Common myeloid progenitor, CD34-positive (primary cell): ENCODE measurements around the gene CCDC152.
A peak's percentile ranks its signal among the peaks of the same experiment; 100 is the strongest.
"Not testable (repeated sequence)": the region's sequence is repeated elsewhere in the genome, so short reads cannot be mapped to it uniquely, and the experiment has no call there.

Source experiments
- CTCF ChIA-PET: fragments of 350-600 bp; sonication (Branson Sonifier 250); formaldehyde crosslinking; loops from one replicate; lab custom pipeline; 2021; ENCODE audit warnings: antibody characterized with exemption; lab: Charles Lee
- POLR2A ChIA-PET: fragments of 350-600 bp; sonication (Branson Sonifier 250); formaldehyde crosslinking; loops from one replicate; lab custom pipeline; 2021; ENCODE audit warnings: antibody characterized with exemption; lab: Charles Lee
- DNase-seq, 3 donors: peaks; one replicate each; pipeline versions ENCODE4 v3.0.0 to v3.0.0-alpha.2; 2013
- H3K27ac ChIP-seq, 2 experiments: 1 replicate in 1 of 2; 2 replicates in 1 of 2; pipeline ENCODE4 v1.7.0; 2013; ENCODE audit warnings: inconsistent platforms in 2 of 2, low read length in 2 of 2, mild to moderate bottlenecking in 2 of 2, low read depth in 1 of 2, moderate library complexity in 1 of 2; ENCODE audit not compliant: severe bottlenecking in 2 of 2, insufficient read depth in 1 of 2, poor library complexity in 1 of 2
- H3K27me3 ChIP-seq, 5 experiments: replicated peaks in 2 of 5; 1 replicate in 3 of 5; 2 replicates in 2 of 5; pipeline versions ENCODE4 v1.6.1 to v1.7.0; 2013; ENCODE audit warnings: low read length in 4 of 5, mild to moderate bottlenecking in 2 of 5, moderate library complexity in 2 of 5, inconsistent platforms in 1 of 5; ENCODE audit not compliant: insufficient read depth in 5 of 5, control insufficient read depth in 4 of 5
- H3K36me3 ChIP-seq, 4 experiments: 1 replicate in 2 of 4; 2 replicates in 2 of 4; pipeline versions ENCODE4 v1.6.1 to v1.7.0; 2013; ENCODE audit warnings: low read length in 3 of 4, control low read depth in 1 of 4, mild to moderate bottlenecking in 1 of 4; ENCODE audit not compliant: control insufficient read depth in 4 of 4, insufficient read depth in 4 of 4
- H3K4me1 ChIP-seq, 4 experiments: 1 replicate in 3 of 4; 2 replicates in 1 of 4; pipeline versions ENCODE4 v1.6.1 to v1.7.1; 2013; ENCODE audit warnings: low read length in 3 of 4, mild to moderate bottlenecking in 3 of 4, control low read depth in 1 of 4, inconsistent platforms in 1 of 4, moderate library complexity in 1 of 4; ENCODE audit not compliant: control insufficient read depth in 4 of 4, insufficient read depth in 4 of 4; ENCODE audit errors: control extremely low read depth in 1 of 4
- H3K4me3 ChIP-seq, 7 experiments: 1 replicate in 4 of 7; 2 replicates in 3 of 7; pipeline versions ENCODE4 v1.5.1 to v1.7.0; 2013; ENCODE audit warnings: mild to moderate bottlenecking in 7 of 7, low read length in 6 of 7, moderate library complexity in 6 of 7, inconsistent platforms in 2 of 7, low read depth in 2 of 7, control low read depth in 1 of 7; ENCODE audit not compliant: insufficient read depth in 4 of 7, control insufficient read depth in 1 of 7; ENCODE audit errors: extremely low read depth in 1 of 7
- H3K9me3 ChIP-seq, 5 experiments: 1 replicate in 4 of 5; 2 replicates in 1 of 5; pipeline versions ENCODE4 v1.6.1 to v1.7.1; 2013; ENCODE audit warnings: low read length in 4 of 5, mild to moderate bottlenecking in 2 of 5, inconsistent platforms in 1 of 5, low read depth in 1 of 5, moderate library complexity in 1 of 5; ENCODE audit not compliant: control insufficient read depth in 4 of 5, insufficient read depth in 2 of 5; ENCODE audit errors: control extremely low read depth in 1 of 5
- WGBS: methylation state at CpG from one replicate; pipeline ENCODE4 v1.1.5; 2013; ENCODE audit not compliant: insufficient coverage; 5-methylcytosine and 5-hydroxymethylcytosine counted together

The CCDC152 gene

GRCh38 chr5:42811591-42812446, 55.2 kb downstream of the CCDC152 start, which contains the start of gene SELENOP:
TSS of gene SELENOP (minus strand) at chr5:42811892. CDS start at chr5:42808353, 3,539 bp downstream.
- no peaks in the 10 kb centered on the region for H3K27me3 ChIP-seq
- ChIA-PET POLR2A (interaction anchor here (0.6 kb wide), 1 partner anchor 740 kb away, joined by 6 read pairs; no protein-coding TSS in a partner anchor), CTCF (interaction anchor here (1.3 kb wide), 1 partner anchor 11 kb away, joined by 3 read pairs; no protein-coding TSS in a partner anchor)
- H3K9me3 ChIP-seq: no peaks in the 10 kb centered on the region
- H3K4me1 ChIP-seq: peaks cover 0 to 30% (median 10%) of the 10 kb centered on the region in 4 experiments
- H3K36me3 ChIP-seq: peaks cover 0 to under 1% (median 0%) of the 10 kb centered on the region in 4 experiments
- peak; percentile 50 to 67 (median 55) for DNase-seq
- 12% methylated on average over 5 of the region's 8 CpGs for WGBS
- peak within 1 kb of the TSS in 5 of 7 experiments; percentile 20 to 82 (median 66) for H3K4me3 ChIP-seq
- peak within 1 kb of the TSS; percentile 77 to 80 for H3K27ac ChIP-seq

GRCh38 chr5:42812620-42813019, 56.0 kb downstream of the CCDC152 start:
- Histone ChIP-seq H3K36me3 (no peaks in the 10 kb centered on the region), H3K27ac (no peak overlapping the region), H3K4me3 (peak overlapping the region in 1 of 7 experiments; percentile 80), H3K9me3 (no peaks in the 10 kb centered on the region), H3K4me1 (peaks cover 0 to 30% (median 10%) of the 10 kb centered on the region in 4 experiments), H3K27me3 (no peaks in the 10 kb centered on the region)
- ChIA-PET CTCF (interaction anchor here (1.3 kb wide), 1 partner anchor 11 kb away, joined by 3 read pairs; no protein-coding TSS in a partner anchor), POLR2A (interaction anchor here (0.6 kb wide), 1 partner anchor 739 kb away, joined by 6 read pairs; no protein-coding TSS in a partner anchor)
- DNase-seq: no peak
- no CpG with 5 or more reads among the region's 2 CpGs for WGBS

GRCh38 chr5:42813533-42813932, 56.9 kb downstream of the CCDC152 start:
- WGBS: 99% methylated on average over 18 of the region's 19 CpGs

GRCh38 chr5:42816546-42816945, 59.9 kb downstream of the CCDC152 start:
- H3K27me3 ChIP-seq, DNase-seq, CTCF ChIA-PET, H3K9me3 ChIP-seq, H3K27ac ChIP-seq, H3K36me3 ChIP-seq, H3K4me3 ChIP-seq: not testable (repeated sequence)
- POLR2A ChIA-PET: interaction anchor here (1.2 kb wide), 1 partner anchor 25 kb away, joined by 4 read pairs; no protein-coding TSS in a partner anchor
- peaks cover 0 to 11% (median 5%) of the 10 kb centered on the region in 4 experiments for H3K4me1 ChIP-seq
- WGBS: 92% methylated on average over 2 of the region's 2 CpGs

More at GRCh38 chr5:42813533-42813932, 56.9 kb downstream of the CCDC152 start:
- no peak overlapping the region for H3K4me3 ChIP-seq
- H3K4me1 ChIP-seq: peaks cover 0 to 25% (median 10%) of the 10 kb centered on the region in 4 experiments
- H3K9me3 ChIP-seq: no peaks in the 10 kb centered on the region
- H3K36me3 ChIP-seq: no peaks in the 10 kb centered on the region
- ChIA-PET CTCF (no interaction called here), POLR2A (no interaction called here)
- no peak for DNase-seq
- no peaks in the 10 kb centered on the region for H3K27me3 ChIP-seq
- H3K27ac ChIP-seq: no peak overlapping the region

- Histone ChIP-seq H3K27me3 (no peaks in the 10 kb centered on the region), H3K4me3 (no peak overlapping the region), H3K36me3 (no peaks in the 10 kb centered on the region), H3K4me1 (no peaks in the 10 kb centered on the region), H3K9me3 (no peaks in the 10 kb centered on the region), H3K27ac (no peak overlapping the region)
- POLR2A ChIA-PET: no interaction called here
- WGBS: 94% methylated on average over 2 of the region's 2 CpGs
- CTCF ChIA-PET: interaction anchor here (0.7 to 1.2 kb wide), 3 partner anchors 9 to 43 kb away, joined by 3 to 4 read pairs (median 3); no protein-coding TSS in a partner anchor
- no peak for DNase-seq
Measured at GRCh38 chr5:42819745-42820144, 63.1 kb downstream of the CCDC152 start.

GRCh38 chr5:42822548-42822947, 65.9 kb downstream of the CCDC152 start:
- H3K27ac ChIP-seq: no peak overlapping the region
- POLR2A ChIA-PET: no interaction called here
- no peaks in the 10 kb centered on the region for H3K4me1 ChIP-seq
- DNase-seq: no peak
- no peaks in the 10 kb centered on the region for H3K27me3 ChIP-seq
- CTCF ChIA-PET: no interaction called here
- H3K9me3 ChIP-seq: no peaks in the 10 kb centered on the region
- no peak overlapping the region for H3K4me3 ChIP-seq
- no peaks in the 10 kb centered on the region for H3K36me3 ChIP-seq
- WGBS: no CpG with 5 or more reads among the region's 2 CpGs
